Mesothelial cell of epicardium (in vitro differentiated cells): Measurements from ENCODE around the gene NR2E3. TPM values are rescaled to one million over a fixed set of nuclear protein-coding genes. Genes with fewer than 3 reads are reported as not detected.
A peak's percentile ranks its signal among the peaks of the same experiment; 100 is the strongest.

Experiments
- DNase-seq, 2 experiments: peaks; one replicate each; pipeline ENCODE4 v3.0.0; 2021; ENCODE audit warnings: low spot score in 2 of 2; ENCODE audit not compliant: unreplicated experiment in 2 of 2
- H3K27ac Mint-ChIP-seq: 2 replicates; pipeline ENCODE4 v1.8.0; 2021; ENCODE audit warnings: mixed read lengths
- H3K27me3 Mint-ChIP-seq: 2 replicates; pipeline ENCODE4 v1.8.0; 2021; ENCODE audit warnings: low read depth, mixed read lengths
- H3K36me3 Mint-ChIP-seq: 2 replicates; pipeline ENCODE4 v1.8.0; 2021; ENCODE audit warnings: mixed read lengths
- H3K4me1 Mint-ChIP-seq: 2 replicates; pipeline ENCODE4 v1.8.0; 2021; ENCODE audit warnings: mixed read lengths
- H3K4me3 Mint-ChIP-seq: 2 replicates; pipeline ENCODE4 v1.8.0; 2021; ENCODE audit warnings: mild to moderate bottlenecking, moderate library complexity, mixed read lengths
- H3K9me3 Mint-ChIP-seq: 2 replicates; pipeline ENCODE4 v1.8.0; 2021; ENCODE audit warnings: mixed read lengths
- CTCF ChIP-seq: fragments of 200-600 bp; sonication (generic); IDR thresholded peaks from one replicate; pipeline ENCODE4 v1.5.0; 2021; ENCODE audit warnings: antibody characterized with exemption; ENCODE audit not compliant: unreplicated experiment
- total RNA-seq: library from RNA; stranded (reverse); gene quantifications from 3 replicates; pipeline ENCODE4 v1.2.1, GENCODE V29; 2021

NR2E3 gene
- total RNA-seq, 1 donor from 2014 or later: 1.1 TPM

- H3K36me3 Mint-ChIP-seq: no peaks in the 10 kb centered on the region
- DNase-seq: no peak
- H3K4me1 Mint-ChIP-seq: peaks cover 36% of the 10 kb centered on the region
- H3K27ac Mint-ChIP-seq: peak overlapping the region; percentile 94
- H3K4me3 Mint-ChIP-seq: no peak overlapping the region
- no peaks in the 10 kb centered on the region for H3K27me3 Mint-ChIP-seq
- no peak for TF ChIP-seq CTCF
- no peaks in the 10 kb centered on the region for H3K9me3 Mint-ChIP-seq
Measured at GRCh38 chr15:71807691-71808091, 2.7 kb upstream of the NR2E3 start.

GRCh38 chr15:71808311-71809020, 1.9 kb upstream of the NR2E3 start:
- peak overlapping the region; percentile 94 for H3K27ac Mint-ChIP-seq

GRCh38 chr15:71809346-71809745, 1.0 kb upstream of the NR2E3 start:
- TF ChIP-seq CTCF: no peak
- no peaks in the 10 kb centered on the region for H3K27me3 Mint-ChIP-seq
- DNase-seq: no peak
- H3K36me3 Mint-ChIP-seq: no peaks in the 10 kb centered on the region
- H3K9me3 Mint-ChIP-seq: no peaks in the 10 kb centered on the region
- H3K27ac Mint-ChIP-seq: no peak overlapping the region
- no peak overlapping the region for H3K4me3 Mint-ChIP-seq
- H3K4me1 Mint-ChIP-seq: peaks cover 36% of the 10 kb centered on the region

More at GRCh38 chr15:71808311-71809020, 1.9 kb upstream of the NR2E3 start:
- DNase-seq: no peak
- Mint-ChIP-seq H3K4me3 (no peak overlapping the region), H3K27me3 (no peaks in the 10 kb centered on the region), H3K36me3 (no peaks in the 10 kb centered on the region), H3K4me1 (peaks cover 36% of the 10 kb centered on the region), H3K9me3 (no peaks in the 10 kb centered on the region)
- TF ChIP-seq CTCF: no peak

GRCh38 chr15:71811036-71811736, 832 bp downstream of the NR2E3 start:
- no peak for TF ChIP-seq CTCF
- no peaks in the 10 kb centered on the region for H3K9me3 Mint-ChIP-seq

GRCh38 chr15:71811752-71812735, 1.7 kb downstream of the NR2E3 start:
- no peak overlapping the region for H3K27ac Mint-ChIP-seq
- H3K27me3 Mint-ChIP-seq: no peaks in the 10 kb centered on the region
- no peak for DNase-seq
- no peaks in the 10 kb centered on the region for H3K36me3 Mint-ChIP-seq
- H3K4me1 Mint-ChIP-seq: peaks cover 16% of the 10 kb centered on the region
- no peak overlapping the region for H3K4me3 Mint-ChIP-seq
- no peaks in the 10 kb centered on the region for H3K9me3 Mint-ChIP-seq
- TF ChIP-seq CTCF: no peak

More at GRCh38 chr15:71811036-71811736, 832 bp downstream of the NR2E3 start:
- Mint-ChIP-seq H3K36me3 (no peaks in the 10 kb centered on the region), H3K4me1 (peaks cover 25% of the 10 kb centered on the region), H3K27ac (no peak overlapping the region), H3K4me3 (no peak overlapping the region), H3K27me3 (no peaks in the 10 kb centered on the region)
- no peak for DNase-seq
